ENCODE data around the gene ASMT.

ASMT gene

GRCh38 chrX:1606496-1606895 lies 8.4 kb upstream of the ASMT start:
- Histone ChIP-seq H3K4me1 (no peaks in the 10 kb centered on the region), H3K36me3 (peaks cover 27 to 40% (median 28%) of the 10 kb centered on the region in 3 donors), H3K4me3 (no peak overlapping the region), H3K9me3 (no peaks in the 10 kb centered on the region), H3K27me3 (no peaks in the 10 kb centered on the region), H3K27ac (no peak overlapping the region)
- no peak for DNase-seq
- intact Hi-C loops (cut with DNase I; ENCODE audit: low total_unique reads): no loop called here
- TF ChIP-seq CTCF (IDR thresholded peaks at IDR 0.05): no peak

GRCh38 chrX:1609311-1609710 lies 5.5 kb upstream of the ASMT start:
- Histone ChIP-seq H3K36me3 (peaks cover 0 to 12% (median 3%) of the 10 kb centered on the region in 3 donors), H3K27ac (no peak overlapping the region), H3K27me3 (no peaks in the 10 kb centered on the region), H3K9me3 (no peaks in the 10 kb centered on the region), H3K4me1 (no peaks in the 10 kb centered on the region), H3K4me3 (no peak overlapping the region)
- TF ChIP-seq CTCF (IDR thresholded peaks at IDR 0.05): no peak
- intact Hi-C loops (cut with DNase I; ENCODE audit: low total_unique reads): no loop called here
- DNase-seq: no peak

GRCh38 chrX:1609762-1610161 lies 5.1 kb upstream of the ASMT start:
- no peak for TF ChIP-seq CTCF (IDR thresholded peaks at IDR 0.05)
- no peaks in the 10 kb centered on the region for H3K4me1 ChIP-seq
- H3K9me3 ChIP-seq: no peaks in the 10 kb centered on the region
- no peak for DNase-seq
- intact Hi-C loops (cut with DNase I; ENCODE audit: low total_unique reads): no loop called here
- no peak overlapping the region for H3K4me3 ChIP-seq
- peaks cover 0 to 8% (median 3%) of the 10 kb centered on the region in 3 donors for H3K36me3 ChIP-seq
- H3K27me3 ChIP-seq: no peaks in the 10 kb centered on the region
- no peak overlapping the region for H3K27ac ChIP-seq

GRCh38 chrX:1610166-1610565 lies 4.7 kb upstream of the ASMT start:
- Histone ChIP-seq H3K27me3 (no peaks in the 10 kb centered on the region), H3K4me3 (no peak overlapping the region), H3K9me3 (no peaks in the 10 kb centered on the region), H3K36me3 (peaks cover 0 to 8% (median 3%) of the 10 kb centered on the region in 3 donors), H3K4me1 (no peaks in the 10 kb centered on the region), H3K27ac (no peak overlapping the region)
- DNase-seq: no peak
- TF ChIP-seq CTCF (IDR thresholded peaks at IDR 0.05): no peak
- intact Hi-C loops (cut with DNase I; ENCODE audit: low total_unique reads): no loop called here

- no peaks in the 10 kb centered on the region for H3K27me3 ChIP-seq
- no peak for TF ChIP-seq CTCF (IDR thresholded peaks at IDR 0.05)
- no peak for DNase-seq
- no peaks in the 10 kb centered on the region for H3K9me3 ChIP-seq
- no peaks in the 10 kb centered on the region for H3K4me1 ChIP-seq
- peaks cover 0 to 8% (median 3%) of the 10 kb centered on the region in 3 donors for H3K36me3 ChIP-seq
- H3K4me3 ChIP-seq: no peak overlapping the region
- intact Hi-C loops (cut with DNase I; ENCODE audit: low total_unique reads): no loop called here
- H3K27ac ChIP-seq: no peak overlapping the region
Measured at GRCh38 chrX:1610736-1611135, 4.1 kb upstream of the ASMT start.

GRCh38 chrX:1612641-1613286 lies 2.1 kb upstream of the ASMT start:
- Histone ChIP-seq H3K4me3 (no peak overlapping the region), H3K4me1 (no peaks in the 10 kb centered on the region), H3K27me3 (no peaks in the 10 kb centered on the region), H3K9me3 (no peaks in the 10 kb centered on the region), H3K27ac (no peak overlapping the region), H3K36me3 (no peaks in the 10 kb centered on the region)
- DNase-seq: no peak
- intact Hi-C loops (cut with DNase I; ENCODE audit: low total_unique reads): no loop called here
- no peak for TF ChIP-seq CTCF (IDR thresholded peaks at IDR 0.05)

Data from tibial artery (tissue), 4 donors.